BJ (cell line): ENCODE results near the gene TAS2R60. TPM values are rescaled to one million over a fixed set of nuclear protein-coding genes. Genes with fewer than 3 reads are reported as not detected.

Source experiments
- CTCF ChIA-PET: fragments of 350-600 bp; formaldehyde crosslinking; extraction: SDS; loops from one replicate; lab custom pipeline; 2021; ENCODE audit warnings: antibody characterized with exemption, inconsistent platforms; lab: Yijun Ruan, JAX
- POLR2A ChIA-PET: fragments of 300-600 bp; sonication (Branson Sonifier 250); formaldehyde crosslinking; extraction: SDS; loops from one replicate; lab custom pipeline; 2021; ENCODE audit warnings: antibody characterized with exemption; lab: Charles Lee
- DNase-seq: peaks from one replicate; pipeline ENCODE4 v3.0.0-alpha.2; 2011; ENCODE audit warnings: low read depth
- H3K27me3 ChIP-seq: 2 replicates; pipeline ENCODE4 v1.6.0; 2011; ENCODE audit warnings: low read length; ENCODE audit not compliant: control insufficient read depth, insufficient read depth
- H3K36me3 ChIP-seq: 2 replicates; pipeline ENCODE4 v1.5.1; 2011; ENCODE audit warnings: low read length; ENCODE audit not compliant: control insufficient read depth, insufficient read depth
- H3K4me3 ChIP-seq: 2 replicates; pipeline ENCODE4 v1.5.1; 2011; ENCODE audit warnings: low read depth, mild to moderate bottlenecking, control low read depth, low read length
- CTCF ChIP-seq: IDR thresholded peaks from 2 replicates; pipeline ENCODE4 v1.5.1; 2011; ENCODE audit warnings: low read depth, mild to moderate bottlenecking, control low read depth, inconsistent platforms, low read length, moderate library complexity; ENCODE audit not compliant: insufficient read depth
- polyA plus RNA-seq: library from polyadenylated mRNA; depleted of rRNA; stranded (reverse); fragments of >200 nt; gene quantifications from 2 replicates; pipeline ENCODE4 v1.2.3, GENCODE V29; 2011

Gene TAS2R60
- polyA plus RNA-seq, 1 experiment, result not detected

- ChIA-PET CTCF (interaction anchor here (0.7 to 1.2 kb wide), 3 partner anchors 8 to 14 kb away, joined by 3 to 5 read pairs (median 4); no protein-coding TSS in a partner anchor), POLR2A (no interaction called here)
- Histone ChIP-seq H3K27me3 (no peaks in the 10 kb centered on the region), H3K36me3 (no peaks in the 10 kb centered on the region), H3K4me3 (no peak within 1 kb of the TSS)
- no peak for TF ChIP-seq CTCF
- DNase-seq, result no peak
Measured at GRCh38 chr7:143477501-143478150, 34.4 kb downstream of the TAS2R60 start, which contains the start of gene TAS2R41. Gene TAS2R41 (plus strand): TSS chr7:143477873. CDS start chr7:143477873, 0 bp downstream.

- peak; percentile 85 for DNase-seq
- TF ChIP-seq CTCF, result no peak
- H3K4me3 ChIP-seq, result no peak overlapping the region
- H3K27me3 ChIP-seq, result no peaks in the 10 kb centered on the region
- ChIA-PET CTCF (interaction anchor here (0.9 to 2.5 kb wide), 4 partner anchors 12 to 239 kb away, joined by 3 to 18 read pairs (median 5); no protein-coding TSS in a partner anchor), POLR2A (no interaction called here)
- H3K36me3 ChIP-seq, result no peaks in the 10 kb centered on the region
Measured at GRCh38 chr7:143479055-143479766, 36.0 kb downstream of the TAS2R60 start.

- CTCF ChIA-PET, result interaction anchor here (0.6 to 2.5 kb wide), 4 partner anchors 10 to 240 kb away, joined by 3 to 18 read pairs (median 4); no protein-coding TSS in a partner anchor
- no peaks in the 10 kb centered on the region for H3K36me3 ChIP-seq
- POLR2A ChIA-PET, result no interaction called here
- peak; percentile 34 for DNase-seq
- H3K4me3 ChIP-seq, result no peak overlapping the region
- no peaks in the 10 kb centered on the region for H3K27me3 ChIP-seq
- no peak for TF ChIP-seq CTCF
Measured at GRCh38 chr7:143480501-143480900, 37.2 kb downstream of the TAS2R60 start.

- DNase-seq, result no peak
- Histone ChIP-seq H3K4me3 (no peak overlapping the region), H3K27me3 (no peaks in the 10 kb centered on the region), H3K36me3 (no peaks in the 10 kb centered on the region)
- ChIA-PET POLR2A (interaction anchor here (0.7 kb wide), 1 partner anchor 26 kb away, joined by 4 read pairs; no protein-coding TSS in a partner anchor), CTCF (interaction anchor here (1.7 kb wide), 1 partner anchor 104 kb away, joined by 4 read pairs; no protein-coding TSS in a partner anchor)
- no peak for TF ChIP-seq CTCF
Measured at GRCh38 chr7:143484119-143484518, 40.9 kb downstream of the TAS2R60 start.

GRCh38 chr7:143485094-143485493, 41.8 kb downstream of the TAS2R60 start:
- no peak for TF ChIP-seq CTCF
- Histone ChIP-seq H3K27me3 (no peaks in the 10 kb centered on the region), H3K36me3 (no peaks in the 10 kb centered on the region), H3K4me3 (no peak overlapping the region)
- POLR2A ChIA-PET, result no interaction called here
- DNase-seq, result no peak
- CTCF ChIA-PET, result interaction anchor here (0.6 to 1.7 kb wide), 6 partner anchors 14 to 852 kb away, joined by 3 to 4 read pairs (median 3); no protein-coding TSS in a partner anchor
